Measurements from ENCODE around the gene ADRA1B. TPM values are rescaled to one million over a fixed set of nuclear protein-coding genes. Genes with fewer than 3 reads are reported as not detected.

ADRA1B gene
- total and polyA plus RNA-seq, 9 donors, result 0.87 to 9.1 (median 3.5) TPM

DNA sequence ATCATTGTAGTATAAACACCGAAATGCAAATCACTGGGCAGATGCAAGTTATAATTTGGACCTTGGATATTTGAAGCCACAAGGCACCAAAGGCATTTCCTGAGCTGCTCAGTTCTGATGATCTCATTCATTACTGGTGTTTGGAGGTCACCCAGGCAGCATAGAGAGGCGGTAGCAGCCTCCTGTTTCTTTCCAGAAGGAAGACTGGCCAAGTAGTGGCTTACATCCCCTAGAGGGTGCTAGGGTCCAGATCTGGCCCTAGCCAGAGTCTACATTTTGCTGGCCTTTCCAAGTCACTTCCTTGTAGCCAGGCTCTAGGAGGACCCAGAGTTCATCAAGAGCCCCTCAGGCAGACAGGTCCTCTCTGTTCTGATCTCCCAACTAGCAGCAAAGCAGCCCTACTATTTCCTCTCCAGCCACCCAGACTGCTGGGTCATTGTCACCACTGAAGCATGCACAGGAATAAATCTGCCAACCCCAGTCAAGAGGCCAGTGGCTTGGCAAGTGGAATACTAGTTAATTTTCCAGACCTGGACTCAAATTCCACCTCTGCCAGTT, 59.3 kb downstream of the ADRA1B start:
- no peaks in the 10 kb centered on the region for H3K27me3 ChIP-seq
- no peaks in the 10 kb centered on the region for H3K36me3 ChIP-seq
- intact Hi-C loops (cut with DNase I), result no loop called here
- no peaks in the 10 kb centered on the region for H3K9me3 ChIP-seq
- TF ChIP-seq EP300 (IDR thresholded peaks at IDR 0.05) (no peak), POLR2A (IDR thresholded peaks at IDR 0.05) (no peak)
- TF ChIP-seq, protein P1, sequence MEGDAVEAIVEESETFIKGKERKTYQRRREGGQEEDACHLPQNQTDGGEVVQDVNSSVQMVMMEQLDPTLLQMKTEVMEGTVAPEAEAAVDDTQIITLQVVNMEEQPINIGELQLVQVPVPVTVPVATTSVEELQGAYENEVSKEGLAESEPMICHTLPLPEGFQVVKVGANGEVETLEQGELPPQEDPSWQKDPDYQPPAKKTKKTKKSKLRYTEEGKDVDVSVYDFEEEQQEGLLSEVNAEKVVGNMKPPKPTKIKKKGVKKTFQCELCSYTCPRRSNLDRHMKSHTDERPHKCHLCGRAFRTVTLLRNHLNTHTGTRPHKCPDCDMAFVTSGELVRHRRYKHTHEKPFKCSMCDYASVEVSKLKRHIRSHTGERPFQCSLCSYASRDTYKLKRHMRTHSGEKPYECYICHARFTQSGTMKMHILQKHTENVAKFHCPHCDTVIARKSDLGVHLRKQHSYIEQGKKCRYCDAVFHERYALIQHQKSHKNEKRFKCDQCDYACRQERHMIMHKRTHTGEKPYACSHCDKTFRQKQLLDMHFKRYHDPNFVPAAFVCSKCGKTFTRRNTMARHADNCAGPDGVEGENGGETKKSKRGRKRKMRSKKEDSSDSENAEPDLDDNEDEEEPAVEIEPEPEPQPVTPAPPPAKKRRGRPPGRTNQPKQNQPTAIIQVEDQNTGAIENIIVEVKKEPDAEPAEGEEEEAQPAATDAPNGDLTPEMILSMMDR (IDR thresholded peaks at IDR 0.05), result no peak
- H3K4me1 ChIP-seq (ENCODE audit: insufficient read depth), result peaks cover 2% of the 10 kb centered on the region
- 34 to 37% (median 34%) methylated on average over 2 of the region's 2 CpGs for WGBS, 3 donors
- DNase-seq, result no peak
- no peak overlapping the region for H3K27ac ChIP-seq
- no peak overlapping the region for H3K4me3 ChIP-seq

DNA sequence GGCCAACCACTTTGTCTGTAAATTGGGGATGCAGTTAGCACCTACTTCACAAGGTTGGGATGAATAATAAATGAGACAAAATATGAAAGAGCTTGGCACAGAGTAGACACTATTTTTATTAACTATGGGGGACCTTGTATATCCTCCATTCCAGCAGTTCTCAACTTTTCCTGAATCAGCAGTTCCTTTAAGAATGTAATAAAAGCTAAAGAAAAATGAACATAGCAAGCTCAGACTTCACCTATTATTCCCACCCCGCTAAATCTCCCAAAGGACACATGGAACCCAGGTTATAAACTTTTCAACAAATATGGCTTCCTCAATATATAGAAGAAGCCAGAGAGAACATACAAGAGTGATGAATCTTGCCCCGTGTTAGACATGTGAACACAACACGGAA, 60.6 kb downstream of the ADRA1B start:
- Histone ChIP-seq H3K27ac (no peak overlapping the region), H3K27me3 (no peaks in the 10 kb centered on the region), H3K9me3 (no peaks in the 10 kb centered on the region), H3K4me1 (ENCODE audit: insufficient read depth) (peaks cover 1% of the 10 kb centered on the region), H3K36me3 (no peaks in the 10 kb centered on the region), H3K4me3 (no peak overlapping the region)
- 89 to 94% (median 93%) methylated on average over 3 of the region's 3 CpGs for WGBS, 3 donors
- DNase-seq, result no peak
- TF ChIP-seq POLR2A (IDR thresholded peaks at IDR 0.05) (no peak), EP300 (IDR thresholded peaks at IDR 0.05) (no peak)
- TF ChIP-seq, protein P1 (IDR thresholded peaks at IDR 0.05), result no peak
- intact Hi-C loops (cut with DNase I), result no loop called here

DNA sequence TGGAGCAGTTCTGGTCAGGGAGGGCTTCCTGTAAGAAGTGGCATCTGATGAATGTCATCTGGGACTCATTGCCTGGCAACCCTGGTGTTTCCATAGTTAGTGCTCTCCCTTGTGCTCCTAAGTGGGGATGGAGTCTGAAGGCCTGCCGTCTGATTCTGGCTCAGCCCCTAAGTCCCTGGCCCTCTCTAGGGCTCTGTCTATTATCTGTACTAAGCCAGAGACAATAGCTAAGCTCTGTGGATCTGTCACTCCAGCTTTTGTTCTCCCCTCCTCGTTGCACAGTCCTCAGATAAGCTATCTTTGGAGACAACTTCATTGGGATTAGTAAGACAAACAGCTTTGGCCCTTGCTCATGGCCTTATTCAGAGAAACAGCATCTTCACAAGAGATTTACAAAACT, 62.1 kb downstream of the ADRA1B start:
- no peak for DNase-seq
- no peaks in the 10 kb centered on the region for H3K36me3 ChIP-seq
- H3K9me3 ChIP-seq, result no peaks in the 10 kb centered on the region
- 21 to 31% (median 31%) methylated on average over 2 of the region's 2 CpGs for WGBS, 3 donors
- H3K27me3 ChIP-seq, result no peaks in the 10 kb centered on the region
- TF ChIP-seq POLR2A (IDR thresholded peaks at IDR 0.05), result no peak
- TF ChIP-seq, protein P1 (IDR thresholded peaks at IDR 0.05), result no peak
- no peak for TF ChIP-seq EP300 (IDR thresholded peaks at IDR 0.05)
- H3K4me3 ChIP-seq, result no peak overlapping the region
- H3K4me1 ChIP-seq (ENCODE audit: insufficient read depth), result no peaks in the 10 kb centered on the region
- intact Hi-C loops (cut with DNase I), result no loop called here
- H3K27ac ChIP-seq, result no peak overlapping the region

DNA sequence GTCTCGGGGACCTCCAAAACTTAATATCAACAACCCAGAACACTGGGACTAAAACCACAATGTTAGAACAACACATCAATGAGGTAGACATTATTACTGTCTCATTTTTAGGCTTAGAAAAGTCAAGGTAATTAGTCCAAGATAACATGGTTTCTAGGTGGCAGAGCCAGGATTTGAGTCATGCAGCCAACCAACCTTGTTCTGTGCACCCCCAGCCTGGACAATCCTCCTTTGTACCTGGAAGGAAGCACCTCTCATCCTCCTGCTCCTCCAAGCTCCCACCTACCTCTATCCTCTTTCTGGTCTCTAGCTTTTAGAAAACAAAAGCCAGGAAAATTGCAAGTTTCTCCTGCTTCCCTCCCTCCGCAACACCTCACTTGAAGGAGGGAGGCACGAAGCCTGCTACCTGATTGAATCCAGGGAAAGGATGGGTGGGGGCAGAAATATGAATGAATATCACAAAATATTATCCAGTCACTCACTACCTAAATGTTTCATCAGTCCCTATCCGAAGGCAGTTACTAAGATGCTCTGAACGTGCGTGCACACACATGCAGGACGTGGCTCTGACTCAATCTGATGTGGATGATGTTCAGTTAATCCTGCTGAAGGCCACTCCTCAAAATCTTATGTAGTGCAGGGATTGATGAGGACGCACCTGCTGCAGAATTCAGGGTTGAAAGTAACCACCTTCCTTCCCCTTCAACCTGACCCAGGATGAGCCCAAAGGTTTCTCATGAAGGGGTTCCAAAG, 66.3 kb downstream of the ADRA1B start:
- H3K27ac ChIP-seq, result no peak overlapping the region
- no peak for DNase-seq
- H3K4me1 ChIP-seq (ENCODE audit: insufficient read depth), result no peaks in the 10 kb centered on the region
- intact Hi-C loops (cut with DNase I), result loop anchor here in 1 of 4 donors (10.0 kb wide), 1 partner anchor 458 kb away; no protein-coding TSS in a partner anchor
- no peaks in the 10 kb centered on the region for H3K27me3 ChIP-seq
- WGBS, 3 donors, result 79 to 86% (median 84%) methylated on average over 8 of the region's 8 CpGs
- TF ChIP-seq EP300 (IDR thresholded peaks at IDR 0.05) (no peak), POLR2A (IDR thresholded peaks at IDR 0.05) (no peak)
- TF ChIP-seq, protein P1 (IDR thresholded peaks at IDR 0.05), result no peak
- H3K36me3 ChIP-seq, result no peaks in the 10 kb centered on the region
- H3K4me3 ChIP-seq, result no peak overlapping the region
- no peaks in the 10 kb centered on the region for H3K9me3 ChIP-seq

Measured in ovary (tissue), 9 donors.